ENCODE data around the gene TLE7.

GRCh38 chr16:71441348-71442050 lies 355 bp downstream of the TLE7 start:
- TF ChIP-seq, protein P1, sequence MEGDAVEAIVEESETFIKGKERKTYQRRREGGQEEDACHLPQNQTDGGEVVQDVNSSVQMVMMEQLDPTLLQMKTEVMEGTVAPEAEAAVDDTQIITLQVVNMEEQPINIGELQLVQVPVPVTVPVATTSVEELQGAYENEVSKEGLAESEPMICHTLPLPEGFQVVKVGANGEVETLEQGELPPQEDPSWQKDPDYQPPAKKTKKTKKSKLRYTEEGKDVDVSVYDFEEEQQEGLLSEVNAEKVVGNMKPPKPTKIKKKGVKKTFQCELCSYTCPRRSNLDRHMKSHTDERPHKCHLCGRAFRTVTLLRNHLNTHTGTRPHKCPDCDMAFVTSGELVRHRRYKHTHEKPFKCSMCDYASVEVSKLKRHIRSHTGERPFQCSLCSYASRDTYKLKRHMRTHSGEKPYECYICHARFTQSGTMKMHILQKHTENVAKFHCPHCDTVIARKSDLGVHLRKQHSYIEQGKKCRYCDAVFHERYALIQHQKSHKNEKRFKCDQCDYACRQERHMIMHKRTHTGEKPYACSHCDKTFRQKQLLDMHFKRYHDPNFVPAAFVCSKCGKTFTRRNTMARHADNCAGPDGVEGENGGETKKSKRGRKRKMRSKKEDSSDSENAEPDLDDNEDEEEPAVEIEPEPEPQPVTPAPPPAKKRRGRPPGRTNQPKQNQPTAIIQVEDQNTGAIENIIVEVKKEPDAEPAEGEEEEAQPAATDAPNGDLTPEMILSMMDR (conservative IDR thresholded peaks at IDR 0.05) = no peak
- no peak for TF ChIP-seq EZH2 (IDR thresholded peaks at IDR 0.05; ENCODE audit: low read depth)
